Caco-2 (cell line): ENCODE results near the gene SIRT7. TPM values are rescaled to one million over a fixed set of nuclear protein-coding genes. Genes with fewer than 3 reads are reported as not detected.
"Not testable (repeated sequence)": the region's sequence is repeated elsewhere in the genome, so short reads cannot be mapped to it uniquely, and the experiment has no call there.

ENCODE experiments used
- BruUV-seq: library from RNA; stranded (reverse); fragments of 400-500 nt; replicated peaks from 2 replicates; lab custom pipeline; 2021; lab: Mats Ljungman, UMichigan
- CTCF ChIA-PET: fragments of 300-600 bp; sonication (Branson Sonifier 250); formaldehyde crosslinking; loops from one replicate; lab custom pipeline; 2022; ENCODE audit warnings: antibody characterized with exemption; lab: Charles Lee
- POLR2A ChIA-PET: fragments of 300-600 bp; sonication (Branson Sonifier 250); formaldehyde crosslinking; loops from one replicate; lab custom pipeline; 2022; ENCODE audit warnings: antibody characterized with exemption; lab: Charles Lee
- DNase-seq, 2 experiments: peaks; one replicate each; pipeline versions ENCODE4 v3.0.0 to v3.0.0-alpha.2; 2020 to 2022
- H3K27me3 ChIP-seq: replicated peaks from 2 replicates; pipeline ENCODE4 v1.6.0; 2011; ENCODE audit warnings: low read length; ENCODE audit not compliant: control insufficient read depth, insufficient read depth
- H3K36me3 ChIP-seq: 2 replicates; pipeline ENCODE4 v1.5.1; 2011; ENCODE audit warnings: low read length; ENCODE audit not compliant: control insufficient read depth, insufficient read depth
- H3K4me1 ChIP-seq: fragments of 250-450 bp; sonication (Bioruptor Pico); 2 replicates; pipeline ENCODE4 v1.5.1; 2020; ENCODE audit warnings: mild to moderate bottlenecking
- H3K4me3 ChIP-seq: 2 replicates; pipeline ENCODE4 v1.5.1; 2011; ENCODE audit warnings: low read depth, mild to moderate bottlenecking, control low read depth, low read length
- H3K9me3 ChIP-seq: fragments of 250-450 bp; sonication (Bioruptor Pico); 2 replicates; pipeline ENCODE4 v1.5.1; 2020; ENCODE audit warnings: mild to moderate bottlenecking, moderate library complexity
- H3K27ac Mint-ChIP-seq: one replicate; pipeline ENCODE4 v1.8.0; 2022; ENCODE audit warnings: mixed read lengths; ENCODE audit not compliant: unreplicated experiment
- H3K27me3 Mint-ChIP-seq: one replicate; pipeline ENCODE4 v1.8.0; 2022; ENCODE audit warnings: mixed read lengths; ENCODE audit not compliant: insufficient read depth, unreplicated experiment
- H3K36me3 Mint-ChIP-seq: one replicate; pipeline ENCODE4 v1.8.0; 2022; ENCODE audit warnings: mild to moderate bottlenecking, mixed read lengths; ENCODE audit not compliant: insufficient read depth, unreplicated experiment
- H3K4me1 Mint-ChIP-seq: one replicate; pipeline ENCODE4 v1.8.0; 2022; ENCODE audit warnings: low read depth, mixed read lengths; ENCODE audit not compliant: unreplicated experiment
- H3K4me3 Mint-ChIP-seq: one replicate; pipeline ENCODE4 v1.8.0; 2022; ENCODE audit warnings: mild to moderate bottlenecking, moderate library complexity, mixed read lengths; ENCODE audit not compliant: unreplicated experiment
- H3K9me3 Mint-ChIP-seq: one replicate; pipeline ENCODE4 v1.8.0; 2022; ENCODE audit warnings: mixed read lengths; ENCODE audit not compliant: unreplicated experiment
- CTCF ChIP-seq, 2 experiments: fragments of 200-600 bp in 1 of 2; IDR thresholded peaks; 1 replicate in 1 of 2; 2 replicates in 1 of 2; pipeline versions ENCODE4 v1.5.1 to v1.8.0; 2011 to 2022; ENCODE audit warnings: antibody characterized with exemption in 1 of 2, control low read depth in 1 of 2, inconsistent platforms in 1 of 2, low read depth in 1 of 2, low read length in 1 of 2, mild to moderate bottlenecking in 1 of 2, moderate library complexity in 1 of 2; ENCODE audit not compliant: insufficient read depth in 1 of 2, severe bottlenecking in 1 of 2, unreplicated experiment in 1 of 2
- intact Hi-C: fragments of 100-400 bp; cut with micrococcal nuclease; formaldehyde crosslinking; loops from one replicate; pipeline ENCODE4 v1.10.0; 2022; ENCODE audit not compliant: unreplicated experiment
- total RNA-seq: library from RNA; stranded (reverse); gene quantifications from 2 replicates; pipeline ENCODE4 v1.2.3, GENCODE V29; 2022

Gene SIRT7
- total RNA-seq, 1 experiment from 2014 or later = 55.6 TPM

GRCh38 chr17:81954131-81955057 is 36.4 kb upstream of the SIRT7 start:
- H3K27me3 ChIP-seq = no peaks in the 10 kb centered on the region
- ChIA-PET CTCF (interaction anchor here (0.7 to 1.8 kb wide), 4 partner anchors 13 to 68 kb away, joined by 3 to 5 read pairs (median 5); partner anchors contain the start of genes CENPX, LRRC45 and MAFG), POLR2A (interaction anchor here (0.7 kb wide), 1 partner anchor 10 kb away, joined by 9 read pairs; no protein-coding TSS in a partner anchor)
- Mint-ChIP-seq H3K27me3 (no peaks in the 10 kb centered on the region), H3K9me3 (no peaks in the 10 kb centered on the region), H3K27ac (no peak overlapping the region), H3K4me1 (peaks cover 6% of the 10 kb centered on the region), H3K4me3 (no peak overlapping the region), H3K36me3 (peaks cover 15% of the 10 kb centered on the region)
- no peaks in the 10 kb centered on the region for H3K36me3 ChIP-seq
- H3K9me3 ChIP-seq = no peaks in the 10 kb centered on the region
- no peak for DNase-seq
- H3K4me1 ChIP-seq = peaks cover 26% of the 10 kb centered on the region
- intact Hi-C loops = no loop called here
- no peak overlapping the region for H3K4me3 ChIP-seq
- no TSS peak for BruUV-seq
- no peak for TF ChIP-seq CTCF (IDR thresholded peaks at IDR 0.05; ENCODE audit: insufficient read depth in 1 of 2, low read depth in 1 of 2, low read length in 1 of 2, severe bottlenecking in 1 of 2, unreplicated experiment in 1 of 2)

DNA sequence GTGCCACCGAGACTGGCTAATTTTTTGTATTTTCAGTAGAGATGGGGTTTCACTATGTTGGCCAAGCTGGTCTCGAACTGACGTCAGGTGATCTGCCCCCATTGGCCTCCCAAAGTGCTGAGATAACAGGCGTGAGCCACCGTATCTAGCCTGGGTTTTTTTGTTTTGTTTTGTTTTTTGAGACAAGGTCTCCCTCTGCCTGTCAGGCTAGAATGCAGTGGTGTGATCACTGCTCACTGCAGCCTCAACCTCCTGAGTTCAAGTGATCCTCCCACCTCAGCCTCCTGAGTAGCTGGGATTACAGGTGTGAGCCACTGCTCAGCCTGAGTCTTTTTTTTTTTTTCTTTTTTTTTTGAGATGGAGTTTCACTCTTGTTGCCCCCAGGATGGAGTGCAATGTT is 35.5 kb upstream of the SIRT7 start:
- DNase-seq, H3K4me3 ChIP-seq, H3K4me3 Mint-ChIP-seq, H3K27ac Mint-ChIP-seq, H3K36me3 ChIP-seq, H3K9me3 Mint-ChIP-seq, H3K4me1 Mint-ChIP-seq, H3K27me3 Mint-ChIP-seq, intact Hi-C loops, H3K9me3 ChIP-seq, BruUV-seq, H3K27me3 ChIP-seq: not testable (repeated sequence)
- H3K36me3 Mint-ChIP-seq = peaks cover 10% of the 10 kb centered on the region
- ChIA-PET CTCF (interaction anchor here (0.7 kb wide), 1 partner anchor 15 kb away, joined by 5 read pairs; no protein-coding TSS in a partner anchor), POLR2A (interaction anchor here (0.7 kb wide), 1 partner anchor 9 kb away, joined by 9 read pairs; no protein-coding TSS in a partner anchor)
- H3K4me1 ChIP-seq = peaks cover 20% of the 10 kb centered on the region

DNA sequence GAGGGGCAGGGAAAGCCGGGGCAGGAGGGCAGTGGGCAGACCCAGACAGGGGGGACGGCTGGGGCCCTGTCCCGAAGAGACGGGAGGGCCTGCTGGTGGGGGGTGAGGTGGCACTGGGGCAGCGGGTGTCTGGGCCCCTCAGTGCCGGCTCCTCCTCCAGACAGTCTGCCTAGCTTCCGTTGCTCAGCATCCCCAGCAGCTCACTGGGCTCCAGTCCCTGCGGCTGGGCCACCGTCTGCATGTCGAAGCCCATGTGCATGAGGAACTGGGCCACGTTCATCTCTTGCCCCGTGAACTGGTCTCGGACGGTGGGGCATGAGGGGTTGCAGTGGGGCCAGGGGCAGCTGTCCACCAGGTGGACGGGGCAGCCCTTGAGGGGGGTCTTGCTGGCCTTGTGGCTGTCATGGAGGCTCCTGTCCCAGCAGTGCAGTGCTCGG is 34.8 kb upstream of the SIRT7 start:
- POLR2A ChIA-PET = interaction anchor here (0.6 kb wide), 1 partner anchor 72 kb away, joined by 4 read pairs; no protein-coding TSS in a partner anchor
- no peak for TF ChIP-seq CTCF (IDR thresholded peaks at IDR 0.05; ENCODE audit: insufficient read depth in 1 of 2, low read depth in 1 of 2, low read length in 1 of 2, severe bottlenecking in 1 of 2, unreplicated experiment in 1 of 2)
- Mint-ChIP-seq H3K27ac (no peak overlapping the region), H3K36me3 (peaks cover 10% of the 10 kb centered on the region), H3K4me3 (no peak overlapping the region), H3K9me3 (no peaks in the 10 kb centered on the region), H3K27me3 (no peaks in the 10 kb centered on the region), H3K4me1 (peaks cover 6% of the 10 kb centered on the region)
- no peaks in the 10 kb centered on the region for H3K9me3 ChIP-seq
- CTCF ChIA-PET = no interaction called here
- peaks cover 20% of the 10 kb centered on the region for H3K4me1 ChIP-seq
- no TSS peak for BruUV-seq
- intact Hi-C loops = no loop called here
- no peaks in the 10 kb centered on the region for H3K36me3 ChIP-seq
- no peak for DNase-seq
- H3K4me3 ChIP-seq = no peak overlapping the region
- H3K27me3 ChIP-seq = no peaks in the 10 kb centered on the region
